Measurements from ENCODE around the gene LRP5. TPM values are rescaled to one million over a fixed set of nuclear protein-coding genes. Genes with fewer than 3 reads are reported as not detected.
A peak's percentile ranks its signal among the peaks of the same experiment; 100 is the strongest.
"Not testable (repeated sequence)": the region's sequence is repeated elsewhere in the genome, so short reads cannot be mapped to it uniquely, and the experiment has no call there.

Gene LRP5
- total and polyA plus RNA-seq, 2 donors, result 30.8 to 54.8 TPM

- Histone ChIP-seq H3K4me3 (ENCODE audit: low read depth, low read length) (no peak overlapping the region), H3K27ac (ENCODE audit: low read depth) (no peak overlapping the region), H3K36me3 (ENCODE audit: insufficient read depth) (no peaks in the 10 kb centered on the region), H3K4me1 (ENCODE audit: insufficient read depth) (peaks cover 9% of the 10 kb centered on the region)
- no peak for DNase-seq (ENCODE audit: extremely low spot score)
- 87% methylated on average over 4 of the region's 4 CpGs for WGBS
Observed at GRCh38 chr11:68470304-68470811, 158.0 kb downstream of the LRP5 start.

- Histone ChIP-seq H3K36me3 (ENCODE audit: insufficient read depth) (no peaks in the 10 kb centered on the region), H3K27ac (ENCODE audit: low read depth) (no peak overlapping the region), H3K4me1 (ENCODE audit: insufficient read depth) (peaks cover 8% of the 10 kb centered on the region), H3K4me3 (ENCODE audit: low read depth, low read length) (no peak overlapping the region)
- no peak for DNase-seq (ENCODE audit: extremely low spot score)
- WGBS, result 88% methylated on average over 17 of the region's 17 CpGs
Observed at GRCh38 chr11:68471360-68472340, 159.3 kb downstream of the LRP5 start.

GRCh38 chr11:68472778-68473177, 160.4 kb downstream of the LRP5 start:
- DNase-seq (ENCODE audit: extremely low spot score), result no peak
- Histone ChIP-seq H3K4me3 (ENCODE audit: low read depth, low read length) (no peak overlapping the region), H3K36me3 (ENCODE audit: insufficient read depth) (no peaks in the 10 kb centered on the region), H3K27ac (ENCODE audit: low read depth) (no peak overlapping the region), H3K4me1 (ENCODE audit: insufficient read depth) (peaks cover 8% of the 10 kb centered on the region)
- WGBS, result 97% methylated on average over 2 of the region's 2 CpGs

- Histone ChIP-seq H3K27ac (ENCODE audit: low read depth) (no peak overlapping the region), H3K4me3 (ENCODE audit: low read depth, low read length) (no peak overlapping the region), H3K4me1 (ENCODE audit: insufficient read depth) (peaks cover 8% of the 10 kb centered on the region), H3K36me3 (ENCODE audit: insufficient read depth) (no peaks in the 10 kb centered on the region)
- WGBS, result 81% methylated on average over 1 of the region's 1 CpG
- DNase-seq (ENCODE audit: extremely low spot score), result no peak
Observed at GRCh38 chr11:68473693-68474092, 161.3 kb downstream of the LRP5 start.

- WGBS, result 93% methylated on average over 34 of the region's 34 CpGs
- DNase-seq (ENCODE audit: extremely low spot score); H3K4me1 ChIP-seq (ENCODE audit: insufficient read depth): not testable (repeated sequence)
Observed at GRCh38 chr11:68475626-68476025, 163.2 kb downstream of the LRP5 start.

GRCh38 chr11:68479390-68479789, 167.0 kb downstream of the LRP5 start:
- H3K36me3 ChIP-seq (ENCODE audit: insufficient read depth), result no peaks in the 10 kb centered on the region
- 89% methylated on average over 3 of the region's 3 CpGs for WGBS
- H3K4me1 ChIP-seq (ENCODE audit: insufficient read depth), result peaks cover 4% of the 10 kb centered on the region
- no peak overlapping the region for H3K4me3 ChIP-seq (ENCODE audit: low read depth, low read length)
- DNase-seq (ENCODE audit: extremely low spot score), result no peak
- no peak overlapping the region for H3K27ac ChIP-seq (ENCODE audit: low read depth)

More at GRCh38 chr11:68475626-68476025, 163.2 kb downstream of the LRP5 start:
- not testable (repeated sequence) for H3K36me3 ChIP-seq (ENCODE audit: insufficient read depth); H3K27ac ChIP-seq (ENCODE audit: low read depth); H3K4me3 ChIP-seq (ENCODE audit: low read depth, low read length)

- DNase-seq (ENCODE audit: extremely low spot score), result no peak
- WGBS, result 56% methylated on average over 2 of the region's 2 CpGs
- Histone ChIP-seq H3K36me3 (ENCODE audit: insufficient read depth) (no peaks in the 10 kb centered on the region), H3K4me1 (ENCODE audit: insufficient read depth) (peaks cover 4% of the 10 kb centered on the region), H3K27ac (ENCODE audit: low read depth) (no peak overlapping the region), H3K4me3 (ENCODE audit: low read depth, low read length) (no peak overlapping the region)
Observed at GRCh38 chr11:68480193-68480592, 167.8 kb downstream of the LRP5 start.

- Histone ChIP-seq H3K27ac (ENCODE audit: low read depth) (peak overlapping the region; percentile 83), H3K4me1 (ENCODE audit: insufficient read depth) (peaks cover 4% of the 10 kb centered on the region), H3K4me3 (ENCODE audit: low read depth, low read length) (no peak overlapping the region), H3K36me3 (ENCODE audit: insufficient read depth) (no peaks in the 10 kb centered on the region)
- no peak for DNase-seq (ENCODE audit: extremely low spot score)
- WGBS, result 19% methylated on average over 3 of the region's 3 CpGs
Observed at GRCh38 chr11:68480852-68481510, 168.6 kb downstream of the LRP5 start.

GRCh38 chr11:68481579-68482240, 169.3 kb downstream of the LRP5 start:
- DNase-seq (ENCODE audit: extremely low spot score), result no peak
- Histone ChIP-seq H3K4me3 (ENCODE audit: low read depth, low read length) (no peak overlapping the region), H3K4me1 (ENCODE audit: insufficient read depth) (peaks cover 4% of the 10 kb centered on the region), H3K36me3 (ENCODE audit: insufficient read depth) (no peaks in the 10 kb centered on the region), H3K27ac (ENCODE audit: low read depth) (peak overlapping the region; percentile 62)
- 77% methylated on average over 6 of the region's 6 CpGs for WGBS

- no peak overlapping the region for H3K27ac ChIP-seq (ENCODE audit: low read depth)
- WGBS, result 98% methylated on average over 1 of the region's 1 CpG
- peaks cover 2% of the 10 kb centered on the region for H3K4me1 ChIP-seq (ENCODE audit: insufficient read depth)
- H3K4me3 ChIP-seq (ENCODE audit: low read depth, low read length), result no peak overlapping the region
- H3K36me3 ChIP-seq (ENCODE audit: insufficient read depth), result no peaks in the 10 kb centered on the region
- DNase-seq (ENCODE audit: extremely low spot score), result no peak
Observed at GRCh38 chr11:68488623-68489022, 176.2 kb downstream of the LRP5 start.

GRCh38 chr11:68495220-68495729, 182.9 kb downstream of the LRP5 start:
- no peak overlapping the region for H3K4me3 ChIP-seq (ENCODE audit: low read depth, low read length)

GRCh38 chr11:68495872-68496271, 183.5 kb downstream of the LRP5 start:
- no peak for DNase-seq (ENCODE audit: extremely low spot score)
- 97% methylated on average over 3 of the region's 3 CpGs for WGBS
- Histone ChIP-seq H3K4me1 (ENCODE audit: insufficient read depth) (no peaks in the 10 kb centered on the region), H3K4me3 (ENCODE audit: low read depth, low read length) (no peak overlapping the region), H3K36me3 (ENCODE audit: insufficient read depth) (no peaks in the 10 kb centered on the region), H3K27ac (ENCODE audit: low read depth) (no peak overlapping the region)

More at GRCh38 chr11:68495220-68495729, 182.9 kb downstream of the LRP5 start:
- H3K36me3 ChIP-seq (ENCODE audit: insufficient read depth), result no peaks in the 10 kb centered on the region
- no peak overlapping the region for H3K27ac ChIP-seq (ENCODE audit: low read depth)
- no peaks in the 10 kb centered on the region for H3K4me1 ChIP-seq (ENCODE audit: insufficient read depth)
- 71% methylated on average over 3 of the region's 3 CpGs for WGBS
- DNase-seq (ENCODE audit: extremely low spot score), result no peak

GRCh38 chr11:68497761-68498160, 185.4 kb downstream of the LRP5 start:
- 61% methylated on average over 2 of the region's 2 CpGs for WGBS

More at GRCh38 chr11:68497761-68498160, 185.4 kb downstream of the LRP5 start:
- DNase-seq (ENCODE audit: extremely low spot score), result no peak
- Histone ChIP-seq H3K4me3 (ENCODE audit: low read depth, low read length) (no peak overlapping the region), H3K27ac (ENCODE audit: low read depth) (no peak overlapping the region), H3K36me3 (ENCODE audit: insufficient read depth) (no peaks in the 10 kb centered on the region), H3K4me1 (ENCODE audit: insufficient read depth) (no peaks in the 10 kb centered on the region)
